GM23338 (cell line): ENCODE measurements around the gene BID. TPM values are rescaled to one million over a fixed set of nuclear protein-coding genes. Genes with fewer than 3 reads are reported as not detected.

Experiments
- ATAC-seq: fragments of 200-7000 bp; cut with Tn5 transposase; 3 replicates; pipeline ENCODE4 v1.9.1; 2020
- DNase-seq: peaks from one replicate; pipeline ENCODE4 v3.0.0-alpha.2; 2015; ENCODE audit warnings: low spot score
- H2AFZ ChIP-seq: fragments of 200-600 bp; sonication (generic); 2 replicates; pipeline ENCODE4 v1.8.0; 2016; ENCODE audit warnings: antibody characterized with exemption, mild to moderate bottlenecking, moderate library complexity
- H3F3A ChIP-seq: fragments of 200-600 bp; sonication (generic); replicated peaks from 2 replicates; pipeline ENCODE4 v1.8.0; 2017; ENCODE audit warnings: antibody characterized with exemption, mixed run types, low read depth
- H3K27ac ChIP-seq: fragments of 200-600 bp; sonication (generic); 2 replicates; pipeline ENCODE4 v1.6.1; 2016; ENCODE audit warnings: low read depth
- H3K27me3 ChIP-seq: fragments of 200-600 bp; sonication (generic); 2 replicates; pipeline ENCODE4 v1.8.0; 2016; ENCODE audit warnings: mild to moderate bottlenecking, mixed run types, moderate library complexity; ENCODE audit not compliant: insufficient read depth
- H3K36me3 ChIP-seq: fragments of 200-600 bp; sonication (generic); 2 replicates; pipeline ENCODE4 v1.8.0; 2016; ENCODE audit warnings: mild to moderate bottlenecking; ENCODE audit not compliant: insufficient read depth
- H3K4me1 ChIP-seq: fragments of 200-600 bp; sonication (generic); 2 replicates; pipeline ENCODE4 v1.8.0; 2016; ENCODE audit warnings: mild to moderate bottlenecking, moderate library complexity; ENCODE audit not compliant: insufficient read depth
- H3K4me2 ChIP-seq: fragments of 200-600 bp; sonication (generic); 2 replicates; pipeline ENCODE4 v1.7.1; 2017; ENCODE audit warnings: mixed run types
- H3K4me3 ChIP-seq: fragments of 200-600 bp; sonication (generic); 2 replicates; pipeline ENCODE4 v1.6.1; 2016; ENCODE audit warnings: mixed run types
- H3K79me2 ChIP-seq: fragments of 200-600 bp; sonication (generic); replicated peaks from 2 replicates; pipeline ENCODE4 v1.8.0; 2017; ENCODE audit warnings: mild to moderate bottlenecking; ENCODE audit not compliant: insufficient read depth
- H3K9me2 ChIP-seq: fragments of 200-600 bp; sonication (generic); 2 replicates; pipeline ENCODE4 v1.8.0; 2017; ENCODE audit not compliant: insufficient read depth
- H4K20me1 ChIP-seq: fragments of 200-600 bp; sonication (generic); replicated peaks from 2 replicates; pipeline ENCODE4 v1.8.0; 2017; ENCODE audit warnings: mild to moderate bottlenecking; ENCODE audit not compliant: insufficient read depth
- H3K27ac Mint-ChIP-seq: 2 replicates; pipeline ENCODE4 v1.8.0; 2020; ENCODE audit warnings: inconsistent platforms, mild to moderate bottlenecking, moderate library complexity, mixed read lengths
- H3K27me3 Mint-ChIP-seq: 3 replicates; pipeline ENCODE4 v1.8.0; 2022; ENCODE audit warnings: low read depth, mild to moderate bottlenecking, moderate library complexity, mixed read lengths, inconsistent platforms; ENCODE audit not compliant: insufficient read depth, poor library complexity
- H3K36me3 Mint-ChIP-seq: 3 replicates; pipeline ENCODE4 v1.8.0; 2021; ENCODE audit warnings: low read depth, mild to moderate bottlenecking, inconsistent platforms, moderate library complexity, mixed read lengths
- H3K4me1 Mint-ChIP-seq: 3 replicates; pipeline ENCODE4 v1.8.0; 2020; ENCODE audit warnings: mild to moderate bottlenecking, inconsistent platforms, mixed read lengths
- H3K4me3 Mint-ChIP-seq: 3 replicates; pipeline ENCODE4 v1.8.0; 2021; ENCODE audit warnings: moderate library complexity, mild to moderate bottlenecking, inconsistent platforms, mixed read lengths
- H3K9me3 Mint-ChIP-seq: 3 replicates; pipeline ENCODE4 v1.8.0; 2020; ENCODE audit warnings: moderate library complexity, mild to moderate bottlenecking, inconsistent platforms, mixed read lengths
- EZH2phosphoT487 ChIP-seq: fragments of 200-600 bp; sonication (generic); IDR thresholded peaks from one replicate; pipeline ENCODE4 v1.8.1; 2018; ENCODE audit warnings: antibody characterized with exemption; ENCODE audit not compliant: unreplicated experiment
- NANOG ChIP-seq: IDR thresholded peaks from 2 replicates; pipeline ENCODE4 v1.6.1; 2016; ENCODE audit warnings: antibody characterized with exemption, borderline replicate concordance
- POLR2AphosphoS5 ChIP-seq: IDR thresholded peaks from 2 replicates; pipeline ENCODE4 v1.6.1; 2016; ENCODE audit warnings: antibody characterized with exemption, low read depth
- STAT1 ChIP-seq: IDR thresholded peaks from one replicate; pipeline ENCODE4 v1.6.1; 2016; ENCODE audit warnings: antibody characterized with exemption; ENCODE audit not compliant: unreplicated experiment
- ZNF114 ChIP-seq: fragments of 250-450 bp; sonication (Bioruptor Pico); IDR thresholded peaks from 2 replicates; pipeline ENCODE4 v1.5.0; 2020; ENCODE audit warnings: mild to moderate bottlenecking, moderate library complexity
- ZNF331 ChIP-seq: fragments of 250-450 bp; sonication (Bioruptor Pico); IDR thresholded peaks from 2 replicates; pipeline ENCODE4 v1.5.0; 2020; ENCODE audit warnings: low read depth, mild to moderate bottlenecking, moderate library complexity
- polyA plus RNA-seq: library from polyadenylated mRNA; unstranded; fragments of >200 nt; fragmentation: Nextera tagmentation; extraction: Ambion mirVana; gene quantifications from 2 replicates; pipeline ENCODE4 v1.2.1, GENCODE V29; 2016
- total RNA-seq: library from RNA; depleted of rRNA; stranded (reverse); fragments of >200 nt; shearing (Covaris generic); gene quantifications from 2 replicates; pipeline ENCODE4 v1.2.3, GENCODE V29; 2014
- TF ChIP-seq, protein P1 (sequence below): fragments of 250-450 bp; sonication (Bioruptor Pico); IDR thresholded peaks from 2 replicates; pipeline ENCODE4 v1.5.0; 2020; ENCODE audit warnings: mild to moderate bottlenecking, moderate library complexity
- TF ChIP-seq, protein P2 (sequence below): IDR thresholded peaks from one replicate; pipeline ENCODE4 v1.6.1; 2018; ENCODE audit warnings: antibody characterized with exemption; ENCODE audit not compliant: unreplicated experiment

The BID gene
- total and polyA plus RNA-seq, 2 experiments from 2014 or later, result 65.1 to 125 TPM

DNA sequence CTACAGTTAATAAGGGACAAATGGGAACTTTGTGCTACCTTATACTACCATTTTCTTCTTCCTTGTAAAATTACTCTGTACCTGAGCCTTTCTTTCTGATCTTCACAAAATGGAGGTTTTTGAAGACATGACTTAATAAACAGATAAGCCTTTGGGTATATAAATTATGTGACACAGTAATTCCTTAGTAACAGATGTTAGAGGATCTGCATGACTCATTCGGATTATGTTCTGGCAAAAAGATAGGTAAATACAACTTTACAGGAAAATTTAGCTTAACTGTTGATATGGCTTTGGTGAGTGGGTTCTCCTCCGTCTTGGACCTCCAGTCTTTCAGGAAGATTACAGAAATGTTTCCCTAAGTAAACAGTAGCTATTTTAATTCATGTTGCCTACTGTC is 61.8 kb downstream of the BID start:
- no peaks in the 10 kb centered on the region for H3K9me3 Mint-ChIP-seq
- Histone ChIP-seq H3K4me2 (no peak overlapping the region), H3K9me2 (no peaks in the 10 kb centered on the region), H3K27ac (no peak overlapping the region), H3K4me3 (no peak overlapping the region), H4K20me1 (no peaks in the 10 kb centered on the region), H3K36me3 (no peaks in the 10 kb centered on the region), H3K79me2 (no peaks in the 10 kb centered on the region), H3F3A (no peaks in the 10 kb centered on the region), H3K27me3 (no peaks in the 10 kb centered on the region), H3K4me1 (no peaks in the 10 kb centered on the region), H2AFZ (no peak overlapping the region)
- DNase-seq (no peak), ATAC-seq (no peak)
- peaks cover 3% of the 10 kb centered on the region; the same call in 2 of the 3 replicates for H3K4me1 Mint-ChIP-seq
- no peak overlapping the region for H3K4me3 Mint-ChIP-seq
- peaks cover 3% of the 10 kb centered on the region; the same call in 2 of the 3 replicates for H3K36me3 Mint-ChIP-seq
- H3K27me3 Mint-ChIP-seq, result peaks cover 4% of the 10 kb centered on the region
- TF ChIP-seq POLR2AphosphoS5, result no peak
- no peak for TF ChIP-seq ZNF114 (CRISPR knock-in tag)
- TF ChIP-seq, protein P1, sequence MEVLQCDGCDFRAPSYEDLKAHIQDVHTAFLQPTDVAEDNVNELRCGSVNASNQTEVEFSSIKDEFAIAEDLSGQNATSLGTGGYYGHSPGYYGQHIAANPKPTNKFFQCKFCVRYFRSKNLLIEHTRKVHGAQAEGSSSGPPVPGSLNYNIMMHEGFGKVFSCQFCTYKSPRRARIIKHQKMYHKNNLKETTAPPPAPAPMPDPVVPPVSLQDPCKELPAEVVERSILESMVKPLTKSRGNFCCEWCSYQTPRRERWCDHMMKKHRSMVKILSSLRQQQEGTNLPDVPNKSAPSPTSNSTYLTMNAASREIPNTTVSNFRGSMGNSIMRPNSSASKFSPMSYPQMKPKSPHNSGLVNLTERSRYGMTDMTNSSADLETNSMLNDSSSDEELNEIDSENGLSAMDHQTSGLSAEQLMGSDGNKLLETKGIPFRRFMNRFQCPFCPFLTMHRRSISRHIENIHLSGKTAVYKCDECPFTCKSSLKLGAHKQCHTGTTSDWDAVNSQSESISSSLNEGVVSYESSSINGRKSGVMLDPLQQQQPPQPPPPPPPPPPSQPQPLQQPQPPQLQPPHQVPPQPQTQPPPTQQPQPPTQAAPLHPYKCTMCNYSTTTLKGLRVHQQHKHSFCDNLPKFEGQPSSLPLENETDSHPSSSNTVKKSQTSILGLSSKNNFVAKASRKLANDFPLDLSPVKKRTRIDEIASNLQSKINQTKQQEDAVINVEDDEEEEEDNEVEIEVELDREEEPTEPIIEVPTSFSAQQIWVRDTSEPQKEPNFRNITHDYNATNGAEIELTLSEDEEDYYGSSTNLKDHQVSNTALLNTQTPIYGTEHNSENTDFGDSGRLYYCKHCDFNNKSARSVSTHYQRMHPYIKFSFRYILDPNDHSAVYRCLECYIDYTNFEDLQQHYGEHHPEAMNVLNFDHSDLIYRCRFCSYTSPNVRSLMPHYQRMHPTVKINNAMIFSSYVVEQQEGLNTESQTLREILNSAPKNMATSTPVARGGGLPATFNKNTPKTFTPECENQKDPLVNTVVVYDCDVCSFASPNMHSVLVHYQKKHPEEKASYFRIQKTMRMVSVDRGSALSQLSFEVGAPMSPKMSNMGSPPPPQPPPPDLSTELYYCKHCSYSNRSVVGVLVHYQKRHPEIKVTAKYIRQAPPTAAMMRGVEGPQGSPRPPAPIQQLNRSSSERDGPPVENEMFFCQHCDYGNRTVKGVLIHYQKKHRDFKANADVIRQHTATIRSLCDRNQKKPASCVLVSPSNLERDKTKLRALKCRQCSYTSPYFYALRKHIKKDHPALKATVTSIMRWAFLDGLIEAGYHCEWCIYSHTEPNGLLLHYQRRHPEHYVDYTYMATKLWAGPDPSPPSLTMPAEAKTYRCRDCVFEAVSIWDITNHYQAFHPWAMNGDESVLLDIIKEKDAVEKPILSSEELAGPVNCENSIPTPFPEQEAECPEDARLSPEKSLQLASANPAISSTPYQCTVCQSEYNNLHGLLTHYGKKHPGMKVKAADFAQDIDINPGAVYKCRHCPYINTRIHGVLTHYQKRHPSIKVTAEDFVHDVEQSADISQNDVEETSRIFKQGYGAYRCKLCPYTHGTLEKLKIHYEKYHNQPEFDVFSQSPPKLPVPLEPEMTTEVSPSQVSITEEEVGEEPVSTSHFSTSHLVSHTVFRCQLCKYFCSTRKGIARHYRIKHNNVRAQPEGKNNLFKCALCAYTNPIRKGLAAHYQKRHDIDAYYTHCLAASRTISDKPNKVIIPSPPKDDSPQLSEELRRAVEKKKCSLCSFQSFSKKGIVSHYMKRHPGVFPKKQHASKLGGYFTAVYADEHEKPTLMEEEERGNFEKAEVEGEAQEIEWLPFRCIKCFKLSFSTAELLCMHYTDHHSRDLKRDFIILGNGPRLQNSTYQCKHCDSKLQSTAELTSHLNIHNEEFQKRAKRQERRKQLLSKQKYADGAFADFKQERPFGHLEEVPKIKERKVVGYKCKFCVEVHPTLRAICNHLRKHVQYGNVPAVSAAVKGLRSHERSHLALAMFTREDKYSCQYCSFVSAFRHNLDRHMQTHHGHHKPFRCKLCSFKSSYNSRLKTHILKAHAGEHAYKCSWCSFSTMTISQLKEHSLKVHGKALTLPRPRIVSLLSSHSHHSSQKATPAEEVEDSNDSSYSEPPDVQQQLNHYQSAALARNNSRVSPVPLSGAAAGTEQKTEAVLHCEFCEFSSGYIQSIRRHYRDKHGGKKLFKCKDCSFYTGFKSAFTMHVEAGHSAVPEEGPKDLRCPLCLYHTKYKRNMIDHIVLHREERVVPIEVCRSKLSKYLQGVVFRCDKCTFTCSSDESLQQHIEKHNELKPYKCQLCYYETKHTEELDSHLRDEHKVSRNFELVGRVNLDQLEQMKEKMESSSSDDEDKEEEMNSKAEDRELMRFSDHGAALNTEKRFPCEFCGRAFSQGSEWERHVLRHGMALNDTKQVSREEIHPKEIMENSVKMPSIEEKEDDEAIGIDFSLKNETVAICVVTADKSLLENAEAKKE, result no peak
- no peak for TF ChIP-seq STAT1
- no peak overlapping the region; the same call in 1 of the 2 replicates for H3K27ac Mint-ChIP-seq

DNA sequence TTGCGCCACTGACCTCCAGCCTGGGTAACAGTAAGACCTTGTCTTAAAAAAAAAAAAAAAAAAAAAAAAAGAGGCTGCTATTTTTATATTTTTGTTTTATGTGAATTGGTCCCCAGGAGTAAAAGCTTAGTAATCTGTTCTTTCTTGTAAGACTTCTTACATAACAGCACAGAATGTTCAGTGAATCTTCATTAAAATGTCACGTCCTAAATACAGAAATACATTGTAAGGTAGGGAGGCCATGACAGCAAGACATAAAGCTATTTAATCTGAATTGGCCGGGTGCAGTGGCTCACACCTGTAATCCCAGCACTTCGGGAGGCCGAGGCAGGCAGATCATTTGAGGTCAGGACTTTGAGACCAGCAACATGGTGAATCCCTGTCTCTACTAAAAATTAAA is 64.2 kb downstream of the BID start:
- Mint-ChIP-seq H3K4me3 (no peak overlapping the region), H3K9me3 (no peaks in the 10 kb centered on the region), H3K27ac (no peak overlapping the region), H3K36me3 (peaks cover 7% of the 10 kb centered on the region; the same call in 2 of the 3 replicates), H3K27me3 (peaks cover 2% of the 10 kb centered on the region), H3K4me1 (peaks cover 11% of the 10 kb centered on the region; the same call in 2 of the 3 replicates)
- H3K4me2 ChIP-seq, result no peak overlapping the region
- H3K27me3 ChIP-seq, result no peaks in the 10 kb centered on the region
- ATAC-seq (no peak), DNase-seq (no peak)
- H3F3A ChIP-seq, result no peaks in the 10 kb centered on the region
- no peak overlapping the region for H2AFZ ChIP-seq
- no peaks in the 10 kb centered on the region for H4K20me1 ChIP-seq
- H3K4me3 ChIP-seq, result no peak overlapping the region
- no peaks in the 10 kb centered on the region for H3K4me1 ChIP-seq
- no peaks in the 10 kb centered on the region for H3K9me2 ChIP-seq
- no peaks in the 10 kb centered on the region for H3K79me2 ChIP-seq
- H3K36me3 ChIP-seq, result no peaks in the 10 kb centered on the region
- H3K27ac ChIP-seq, result no peak overlapping the region
- TF ChIP-seq STAT1 (no peak), EZH2phosphoT487 (no peak), NANOG (no peak), ZNF331 (no peak)
- TF ChIP-seq, protein P2, sequence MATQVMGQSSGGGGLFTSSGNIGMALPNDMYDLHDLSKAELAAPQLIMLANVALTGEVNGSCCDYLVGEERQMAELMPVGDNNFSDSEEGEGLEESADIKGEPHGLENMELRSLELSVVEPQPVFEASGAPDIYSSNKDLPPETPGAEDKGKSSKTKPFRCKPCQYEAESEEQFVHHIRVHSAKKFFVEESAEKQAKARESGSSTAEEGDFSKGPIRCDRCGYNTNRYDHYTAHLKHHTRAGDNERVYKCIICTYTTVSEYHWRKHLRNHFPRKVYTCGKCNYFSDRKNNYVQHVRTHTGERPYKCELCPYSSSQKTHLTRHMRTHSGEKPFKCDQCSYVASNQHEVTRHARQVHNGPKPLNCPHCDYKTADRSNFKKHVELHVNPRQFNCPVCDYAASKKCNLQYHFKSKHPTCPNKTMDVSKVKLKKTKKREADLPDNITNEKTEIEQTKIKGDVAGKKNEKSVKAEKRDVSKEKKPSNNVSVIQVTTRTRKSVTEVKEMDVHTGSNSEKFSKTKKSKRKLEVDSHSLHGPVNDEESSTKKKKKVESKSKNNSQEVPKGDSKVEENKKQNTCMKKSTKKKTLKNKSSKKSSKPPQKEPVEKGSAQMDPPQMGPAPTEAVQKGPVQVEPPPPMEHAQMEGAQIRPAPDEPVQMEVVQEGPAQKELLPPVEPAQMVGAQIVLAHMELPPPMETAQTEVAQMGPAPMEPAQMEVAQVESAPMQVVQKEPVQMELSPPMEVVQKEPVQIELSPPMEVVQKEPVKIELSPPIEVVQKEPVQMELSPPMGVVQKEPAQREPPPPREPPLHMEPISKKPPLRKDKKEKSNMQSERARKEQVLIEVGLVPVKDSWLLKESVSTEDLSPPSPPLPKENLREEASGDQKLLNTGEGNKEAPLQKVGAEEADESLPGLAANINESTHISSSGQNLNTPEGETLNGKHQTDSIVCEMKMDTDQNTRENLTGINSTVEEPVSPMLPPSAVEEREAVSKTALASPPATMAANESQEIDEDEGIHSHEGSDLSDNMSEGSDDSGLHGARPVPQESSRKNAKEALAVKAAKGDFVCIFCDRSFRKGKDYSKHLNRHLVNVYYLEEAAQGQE, result no peak
